ENCODE data around the gene FCER1G. TPM values are rescaled to one million over a fixed set of nuclear protein-coding genes. Genes with fewer than 3 reads are reported as not detected.

Gene FCER1G
- total RNA-seq, 1 experiment from 2014 or later: 0.77 TPM

DNA sequence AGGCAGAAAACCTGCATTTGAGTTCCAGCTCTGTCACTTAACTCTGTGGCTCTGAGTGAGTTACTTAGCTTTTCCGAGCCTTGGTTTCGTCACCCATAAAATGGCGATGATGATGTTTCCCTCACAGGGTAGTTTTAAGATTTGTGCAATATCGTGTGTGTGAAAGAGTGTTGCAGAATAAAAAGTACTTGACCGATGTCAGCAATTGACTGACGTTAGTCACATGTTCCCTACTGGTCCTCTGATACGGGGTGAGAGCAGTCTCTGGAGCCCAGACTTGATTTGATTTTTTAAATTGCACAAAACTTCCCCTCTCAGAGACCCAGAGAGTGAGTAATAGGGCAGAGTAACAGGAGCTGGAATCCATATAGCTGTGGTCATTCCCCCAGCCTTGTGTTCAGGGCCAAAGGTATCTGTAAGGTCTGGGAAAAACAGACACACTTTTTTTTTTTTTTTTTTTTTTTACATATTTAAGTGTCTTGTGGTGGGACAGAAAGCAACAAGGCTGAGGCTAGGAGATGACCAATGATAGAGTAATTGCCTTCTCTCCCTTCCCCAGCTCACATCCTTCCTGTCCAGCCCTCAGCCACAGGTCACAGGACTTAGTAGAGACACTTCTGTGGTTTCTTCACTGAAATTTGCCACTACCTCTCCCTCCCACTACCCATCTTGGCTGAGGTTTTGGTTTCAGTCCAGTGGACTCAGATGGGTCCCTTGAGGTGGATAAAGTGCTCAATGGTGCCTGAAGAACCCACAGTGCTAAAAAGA is 2.0 kb downstream of the FCER1G start:
- Histone ChIP-seq H3K27me3 (ENCODE audit: control insufficient read depth, insufficient read depth, low read length) (no peaks in the 10 kb centered on the region), H3K27ac (ENCODE audit: low read length) (no peak overlapping the region), H3K9me3 (ENCODE audit: control insufficient read depth, insufficient read depth, low read depth, low read length) (no peaks in the 10 kb centered on the region), H3K36me3 (ENCODE audit: control insufficient read depth, insufficient read depth, low read length) (peaks cover 8% of the 10 kb centered on the region; the same call in 1 of the 2 replicates), H3K4me3 (ENCODE audit: low read depth in 2 of 2, low read length in 2 of 2) (no peak overlapping the region), H3K4me1 (ENCODE audit: control insufficient read depth, insufficient read depth, low read length) (no peaks in the 10 kb centered on the region)
- in situ Hi-C loops (cut with HindIII; ENCODE audit: low pct_unique_long_range_greater_than_20kb, low sequenced_read_pairs): loop anchor here (25.0 kb wide), 1 partner anchor 170 kb away; no protein-coding TSS in a partner anchor
- CTCF ChIA-PET: no interaction called here
- no peak for DNase-seq (ENCODE audit: low read depth, low spot score)
- ATAC-seq: no peak
- TF ChIP-seq, protein P1, sequence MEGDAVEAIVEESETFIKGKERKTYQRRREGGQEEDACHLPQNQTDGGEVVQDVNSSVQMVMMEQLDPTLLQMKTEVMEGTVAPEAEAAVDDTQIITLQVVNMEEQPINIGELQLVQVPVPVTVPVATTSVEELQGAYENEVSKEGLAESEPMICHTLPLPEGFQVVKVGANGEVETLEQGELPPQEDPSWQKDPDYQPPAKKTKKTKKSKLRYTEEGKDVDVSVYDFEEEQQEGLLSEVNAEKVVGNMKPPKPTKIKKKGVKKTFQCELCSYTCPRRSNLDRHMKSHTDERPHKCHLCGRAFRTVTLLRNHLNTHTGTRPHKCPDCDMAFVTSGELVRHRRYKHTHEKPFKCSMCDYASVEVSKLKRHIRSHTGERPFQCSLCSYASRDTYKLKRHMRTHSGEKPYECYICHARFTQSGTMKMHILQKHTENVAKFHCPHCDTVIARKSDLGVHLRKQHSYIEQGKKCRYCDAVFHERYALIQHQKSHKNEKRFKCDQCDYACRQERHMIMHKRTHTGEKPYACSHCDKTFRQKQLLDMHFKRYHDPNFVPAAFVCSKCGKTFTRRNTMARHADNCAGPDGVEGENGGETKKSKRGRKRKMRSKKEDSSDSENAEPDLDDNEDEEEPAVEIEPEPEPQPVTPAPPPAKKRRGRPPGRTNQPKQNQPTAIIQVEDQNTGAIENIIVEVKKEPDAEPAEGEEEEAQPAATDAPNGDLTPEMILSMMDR (IDR thresholded peaks at IDR 0.05): no peak
- TF ChIP-seq POLR2AphosphoS5 (IDR thresholded peaks at IDR 0.05; ENCODE audit: low read depth, low read length) (no peak), TCF7L2 (IDR thresholded peaks at IDR 0.05; ENCODE audit: low read depth, low read length) (no peak), SIN3A (IDR thresholded peaks at IDR 0.05; ENCODE audit: borderline replicate concordance, insufficient read depth, low read depth, low read length) (no peak)
- TF ChIP-seq, protein P2, sequence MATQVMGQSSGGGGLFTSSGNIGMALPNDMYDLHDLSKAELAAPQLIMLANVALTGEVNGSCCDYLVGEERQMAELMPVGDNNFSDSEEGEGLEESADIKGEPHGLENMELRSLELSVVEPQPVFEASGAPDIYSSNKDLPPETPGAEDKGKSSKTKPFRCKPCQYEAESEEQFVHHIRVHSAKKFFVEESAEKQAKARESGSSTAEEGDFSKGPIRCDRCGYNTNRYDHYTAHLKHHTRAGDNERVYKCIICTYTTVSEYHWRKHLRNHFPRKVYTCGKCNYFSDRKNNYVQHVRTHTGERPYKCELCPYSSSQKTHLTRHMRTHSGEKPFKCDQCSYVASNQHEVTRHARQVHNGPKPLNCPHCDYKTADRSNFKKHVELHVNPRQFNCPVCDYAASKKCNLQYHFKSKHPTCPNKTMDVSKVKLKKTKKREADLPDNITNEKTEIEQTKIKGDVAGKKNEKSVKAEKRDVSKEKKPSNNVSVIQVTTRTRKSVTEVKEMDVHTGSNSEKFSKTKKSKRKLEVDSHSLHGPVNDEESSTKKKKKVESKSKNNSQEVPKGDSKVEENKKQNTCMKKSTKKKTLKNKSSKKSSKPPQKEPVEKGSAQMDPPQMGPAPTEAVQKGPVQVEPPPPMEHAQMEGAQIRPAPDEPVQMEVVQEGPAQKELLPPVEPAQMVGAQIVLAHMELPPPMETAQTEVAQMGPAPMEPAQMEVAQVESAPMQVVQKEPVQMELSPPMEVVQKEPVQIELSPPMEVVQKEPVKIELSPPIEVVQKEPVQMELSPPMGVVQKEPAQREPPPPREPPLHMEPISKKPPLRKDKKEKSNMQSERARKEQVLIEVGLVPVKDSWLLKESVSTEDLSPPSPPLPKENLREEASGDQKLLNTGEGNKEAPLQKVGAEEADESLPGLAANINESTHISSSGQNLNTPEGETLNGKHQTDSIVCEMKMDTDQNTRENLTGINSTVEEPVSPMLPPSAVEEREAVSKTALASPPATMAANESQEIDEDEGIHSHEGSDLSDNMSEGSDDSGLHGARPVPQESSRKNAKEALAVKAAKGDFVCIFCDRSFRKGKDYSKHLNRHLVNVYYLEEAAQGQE (IDR thresholded peaks at IDR 0.05; ENCODE audit: insufficient read depth in 1 of 2, low read depth in 2 of 2, low read length in 1 of 2): no peak
- POLR2A ChIA-PET: no interaction called here
- intact Hi-C loops (cut with micrococcal nuclease; ENCODE audit: unreplicated experiment): no loop called here
- no TSS peak for BruUV-seq (replicated peaks)

DNA sequence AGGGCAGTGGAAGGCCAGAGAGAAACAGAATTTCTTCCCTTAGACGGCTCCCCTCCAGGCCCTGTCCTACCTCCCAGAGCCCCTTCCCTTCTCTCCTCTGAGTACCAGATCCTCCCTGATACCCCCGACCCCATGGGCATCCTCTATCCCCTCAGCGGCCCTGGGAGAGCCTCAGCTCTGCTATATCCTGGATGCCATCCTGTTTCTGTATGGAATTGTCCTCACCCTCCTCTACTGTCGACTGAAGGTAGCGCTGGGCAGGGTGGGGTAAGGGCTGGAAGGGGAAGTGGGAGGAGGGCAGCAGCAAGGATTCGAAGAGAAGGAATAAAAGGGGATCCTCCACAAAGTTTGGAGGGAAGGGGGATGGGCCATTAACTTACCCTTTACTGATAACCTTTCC is 2.7 kb downstream of the FCER1G start:
- no peaks in the 10 kb centered on the region for H3K4me1 ChIP-seq (ENCODE audit: control insufficient read depth, insufficient read depth, low read length)
- CTCF ChIA-PET: no interaction called here
- no peak overlapping the region for H3K4me3 ChIP-seq (ENCODE audit: low read depth in 2 of 2, low read length in 2 of 2)
- H3K27me3 ChIP-seq (ENCODE audit: control insufficient read depth, insufficient read depth, low read length): no peaks in the 10 kb centered on the region
- BruUV-seq (replicated peaks): no TSS peak
- DNase-seq (ENCODE audit: low read depth, low spot score): no peak
- H3K27ac ChIP-seq (ENCODE audit: low read length): no peak overlapping the region
- no peak for ATAC-seq
- in situ Hi-C loops (cut with HindIII; ENCODE audit: low pct_unique_long_range_greater_than_20kb, low sequenced_read_pairs): loop anchor here (25.0 kb wide), 1 partner anchor 169 kb away; no protein-coding TSS in a partner anchor
- POLR2A ChIA-PET: no interaction called here
- H3K9me3 ChIP-seq (ENCODE audit: control insufficient read depth, insufficient read depth, low read depth, low read length): no peaks in the 10 kb centered on the region
- peaks cover 8% of the 10 kb centered on the region; the same call in 1 of the 2 replicates for H3K36me3 ChIP-seq (ENCODE audit: control insufficient read depth, insufficient read depth, low read length)
- intact Hi-C loops (cut with micrococcal nuclease; ENCODE audit: unreplicated experiment): no loop called here
- TF ChIP-seq, protein P2 (IDR thresholded peaks at IDR 0.05; ENCODE audit: insufficient read depth in 1 of 2, low read depth in 2 of 2, low read length in 1 of 2): no peak
- no peak for TF ChIP-seq TCF7L2 (IDR thresholded peaks at IDR 0.05; ENCODE audit: low read depth, low read length)
- TF ChIP-seq, protein P1 (IDR thresholded peaks at IDR 0.05): no peak
- TF ChIP-seq SIN3A (IDR thresholded peaks at IDR 0.05; ENCODE audit: borderline replicate concordance, insufficient read depth, low read depth, low read length): no peak
- TF ChIP-seq POLR2AphosphoS5 (IDR thresholded peaks at IDR 0.05; ENCODE audit: low read depth, low read length): no peak
